Kidney capillary endothelial cell (primary cell): Measurements from ENCODE around the gene CHST4.
"Not testable (repeated sequence)": the region's sequence is repeated elsewhere in the genome, so short reads cannot be mapped to it uniquely, and the experiment has no call there.

Source experiments
- DNase-seq: peaks from one replicate; pipeline ENCODE4 v3.0.0-alpha.2; 2018; ENCODE audit warnings: low spot score

CHST4 gene

DNA sequence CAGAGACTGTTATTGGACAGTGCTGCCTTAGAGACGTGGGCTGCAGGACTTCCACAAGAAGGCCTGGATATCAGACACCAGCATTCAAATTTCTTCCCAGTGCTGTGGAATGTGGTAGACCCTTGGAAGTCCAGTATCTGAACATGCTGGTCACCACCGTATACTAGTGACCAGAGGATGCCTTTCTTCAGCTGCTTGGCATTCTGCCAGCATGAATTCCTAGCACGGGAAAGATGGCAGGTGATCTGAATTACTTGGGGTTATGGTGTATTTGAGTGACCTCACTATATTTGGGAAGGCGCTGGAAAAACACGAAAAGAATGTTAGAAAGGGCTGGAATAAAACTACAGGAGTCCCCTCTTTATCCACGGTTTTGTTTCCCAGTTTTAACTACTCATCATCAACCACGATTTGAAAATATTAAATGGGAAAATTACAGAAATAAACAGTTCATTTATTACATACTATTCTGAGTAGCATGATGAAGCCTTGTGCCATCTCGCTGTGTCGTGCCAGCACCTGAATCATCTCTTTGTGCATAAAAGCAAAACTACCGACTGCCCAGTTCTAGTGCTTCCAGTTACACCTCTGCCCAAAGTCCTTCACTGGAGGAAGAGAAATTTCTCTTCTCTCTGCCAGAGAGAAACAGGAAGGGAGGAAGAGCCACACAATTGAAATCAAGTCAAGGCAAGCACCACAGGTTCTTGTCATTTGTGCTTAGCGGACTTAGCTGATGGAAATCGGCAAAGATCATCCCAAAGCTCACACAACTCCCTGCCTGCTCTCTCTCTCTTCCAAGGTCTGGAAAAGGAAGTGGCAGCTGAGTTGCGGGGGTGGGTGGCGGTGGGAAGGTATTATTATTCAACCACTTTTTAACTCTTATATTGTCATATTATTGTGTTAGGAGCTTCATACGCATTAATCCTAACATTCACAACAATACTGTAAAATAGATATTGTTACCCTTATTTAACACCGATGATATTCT lies 1.4 kb upstream of the CHST4 start:
- no peak for DNase-seq

GRCh38 chr16:71528257-71528656 lies 2.0 kb downstream of the CHST4 start:
- no peak for DNase-seq

- no peak for DNase-seq
Observed at GRCh38 chr16:71528863-71529262, 2.6 kb downstream of the CHST4 start.

DNA sequence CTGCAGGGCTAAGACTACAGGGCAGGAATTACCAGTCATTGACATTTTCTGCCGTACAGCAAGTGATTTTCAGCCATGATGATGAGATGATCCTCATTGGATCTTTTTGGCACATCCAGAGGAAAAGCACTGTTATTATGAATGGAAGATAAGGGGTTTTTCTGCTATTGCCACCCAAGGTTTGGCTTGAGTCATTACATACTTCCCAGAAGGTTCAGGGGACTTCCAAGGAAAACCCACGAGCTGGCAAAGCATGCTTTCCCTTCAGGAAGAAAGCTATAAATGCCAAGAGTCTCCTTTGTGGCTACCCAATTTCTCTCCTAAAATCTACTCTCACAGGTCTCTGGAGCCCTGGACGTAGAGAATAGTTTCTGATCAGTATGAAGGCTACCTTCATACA lies 6.1 kb downstream of the CHST4 start:
- no peak for DNase-seq

GRCh38 chr16:71536752-71537499 lies 10.7 kb downstream of the CHST4 start:
- DNase-seq: no peak

DNA sequence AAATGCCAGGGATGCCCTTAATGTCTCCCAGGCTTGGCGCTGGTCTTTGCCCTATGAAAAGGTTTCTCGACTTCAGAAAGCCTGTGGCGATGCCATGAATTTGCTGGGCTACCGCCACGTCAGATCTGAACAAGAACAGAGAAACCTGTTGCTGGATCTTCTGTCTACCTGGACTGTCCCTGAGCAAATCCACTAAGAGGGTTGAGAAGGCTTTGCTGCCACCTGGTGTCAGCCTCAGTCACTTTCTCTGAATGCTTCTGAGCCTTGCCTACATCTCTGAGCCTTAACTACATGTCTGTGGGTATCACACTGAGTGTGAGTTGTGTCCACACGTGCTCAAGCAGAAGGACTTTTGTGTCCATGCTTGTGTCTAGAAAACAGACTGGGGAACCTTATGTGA lies 11.4 kb downstream of the CHST4 start:
- DNase-seq: peak; percentile 21

DNA sequence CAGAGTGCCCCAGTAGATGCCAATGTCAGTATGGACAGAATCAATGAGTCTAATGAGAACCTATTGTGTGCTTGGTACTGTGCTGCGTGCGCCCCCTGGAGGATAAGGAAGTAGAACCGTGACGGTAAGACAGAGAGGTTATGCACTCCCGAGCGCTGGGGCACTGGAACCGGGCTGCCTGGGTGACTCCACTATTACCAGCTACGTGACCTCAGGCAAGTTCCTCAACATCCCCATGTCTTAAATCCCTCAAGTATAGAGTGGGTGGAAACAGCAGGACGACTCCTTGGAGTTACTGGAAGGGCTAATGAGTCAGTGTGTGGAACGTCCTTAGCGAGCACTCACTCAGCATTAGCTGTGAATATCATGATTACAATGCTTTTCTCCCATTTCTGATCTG lies 16.2 kb downstream of the CHST4 start:
- DNase-seq: peak; percentile 16

- DNase-seq: no peak
Observed at GRCh38 chr16:71547168-71547567, 20.9 kb downstream of the CHST4 start.

GRCh38 chr16:71552698-71553503 lies 26.7 kb downstream of the CHST4 start:
- DNase-seq: no peak

- DNase-seq: no peak
Observed at GRCh38 chr16:71555230-71555891, 29.1 kb downstream of the CHST4 start.

DNA sequence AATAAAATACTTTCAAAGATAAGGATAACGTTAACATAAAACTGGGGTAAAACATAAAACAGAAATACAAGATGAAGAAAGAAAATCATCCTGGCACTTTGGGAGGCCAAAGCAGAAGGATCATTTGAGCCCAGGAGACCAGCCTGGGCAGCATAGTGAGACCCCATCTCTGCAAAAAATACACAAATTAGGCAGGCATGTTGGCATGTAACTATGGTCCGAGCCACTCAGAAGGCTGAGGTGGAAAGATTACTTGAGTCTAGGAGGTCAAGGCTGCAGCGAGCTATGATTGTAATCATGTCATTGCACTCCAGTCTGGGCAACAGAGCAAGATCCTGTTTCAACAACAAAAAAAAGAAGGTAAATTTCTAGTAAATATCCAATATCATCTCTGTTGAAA lies 31.1 kb downstream of the CHST4 start:
- no peak for DNase-seq

GRCh38 chr16:71557954-71558582 lies 31.8 kb downstream of the CHST4 start:
- no peak for DNase-seq

GRCh38 chr16:71559855-71560254 lies 33.6 kb downstream of the CHST4 start:
- DNase-seq: no peak

DNA sequence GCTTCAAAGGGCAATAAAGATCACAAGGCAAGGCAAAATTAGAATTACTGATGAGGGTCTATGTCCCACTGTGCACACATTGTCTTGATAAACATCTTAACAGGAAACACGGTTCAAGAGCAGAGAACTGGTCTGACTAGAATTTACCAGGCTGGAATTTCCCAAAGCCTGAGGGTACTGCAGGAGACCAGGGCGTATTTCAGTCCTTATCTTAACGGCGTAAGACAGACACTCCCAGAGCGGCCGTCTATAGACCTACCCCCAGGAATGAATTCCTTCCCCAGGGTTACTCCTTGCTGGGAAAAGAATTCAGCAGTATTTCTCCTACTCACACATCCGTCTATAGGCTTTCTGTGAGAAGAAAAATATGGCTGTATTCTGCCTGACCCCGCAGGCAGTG lies 35.7 kb downstream of the CHST4 start:
- DNase-seq: not testable (repeated sequence)

DNA sequence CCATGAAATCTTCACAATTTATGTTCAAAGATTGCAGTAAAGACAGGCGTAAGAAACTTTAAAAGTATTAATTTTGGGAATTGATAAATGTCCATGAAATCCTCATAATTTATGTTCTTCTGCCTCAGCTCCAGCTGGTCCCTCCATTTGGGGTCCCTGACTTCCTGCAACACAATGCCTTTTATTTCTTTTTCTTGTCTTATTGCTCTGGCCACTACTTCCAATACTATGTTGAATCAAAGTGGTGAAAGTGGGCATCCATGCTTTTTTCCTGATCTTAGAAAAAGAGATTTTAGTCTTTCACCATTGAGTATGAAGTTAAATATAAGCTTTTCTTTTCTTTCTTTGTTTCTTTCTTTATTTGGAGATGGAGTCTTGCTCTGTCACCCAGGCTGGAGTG lies 36.3 kb downstream of the CHST4 start:
- no peak for DNase-seq

- no peak for DNase-seq
Observed at GRCh38 chr16:71564335-71564967, 38.2 kb downstream of the CHST4 start.

DNA sequence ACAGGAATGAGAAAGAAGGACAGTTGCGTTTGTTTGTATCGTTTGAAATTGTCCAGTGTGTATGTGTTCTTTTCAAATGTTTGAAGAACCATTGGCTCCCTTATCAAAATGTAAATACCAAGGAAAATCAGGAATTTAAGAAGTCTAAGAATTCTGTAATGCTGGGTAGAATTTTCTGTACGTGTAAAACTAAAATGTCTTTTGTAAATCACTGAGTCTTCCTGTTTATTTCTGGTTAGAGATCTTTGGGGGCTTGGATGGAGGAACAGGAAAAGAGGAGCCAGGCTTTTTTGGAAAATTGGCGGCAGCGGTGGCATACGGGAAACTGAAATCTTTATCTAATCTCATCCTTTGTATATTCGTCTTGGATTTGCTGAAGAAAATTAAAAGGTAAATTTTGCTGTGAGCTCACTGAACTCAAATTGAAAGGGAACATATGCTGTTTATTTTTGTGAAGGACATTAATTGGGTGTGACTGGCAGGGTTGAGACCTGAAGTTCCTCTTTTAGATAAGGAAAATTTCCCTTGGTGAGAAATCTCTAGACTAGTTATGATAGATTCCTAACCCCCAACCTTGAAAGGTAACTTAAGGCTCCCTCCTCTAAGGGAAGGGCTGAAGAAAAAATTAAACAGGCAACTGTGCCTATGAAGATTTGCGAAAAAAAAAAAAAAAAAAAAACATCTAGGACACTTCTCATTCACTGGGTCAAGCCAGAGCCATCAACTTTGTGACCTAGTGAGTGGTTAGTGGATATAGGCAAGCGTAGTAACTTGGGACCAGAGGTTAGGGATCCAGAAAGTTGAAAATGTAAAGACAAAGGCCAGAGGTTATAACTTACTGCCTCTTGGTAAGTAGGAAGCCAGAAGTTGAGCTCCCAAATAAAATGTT lies 39.8 kb downstream of the CHST4 start:
- DNase-seq: no peak

GRCh38 chr16:71567931-71568330 lies 41.7 kb downstream of the CHST4 start:
- DNase-seq: no peak

DNA sequence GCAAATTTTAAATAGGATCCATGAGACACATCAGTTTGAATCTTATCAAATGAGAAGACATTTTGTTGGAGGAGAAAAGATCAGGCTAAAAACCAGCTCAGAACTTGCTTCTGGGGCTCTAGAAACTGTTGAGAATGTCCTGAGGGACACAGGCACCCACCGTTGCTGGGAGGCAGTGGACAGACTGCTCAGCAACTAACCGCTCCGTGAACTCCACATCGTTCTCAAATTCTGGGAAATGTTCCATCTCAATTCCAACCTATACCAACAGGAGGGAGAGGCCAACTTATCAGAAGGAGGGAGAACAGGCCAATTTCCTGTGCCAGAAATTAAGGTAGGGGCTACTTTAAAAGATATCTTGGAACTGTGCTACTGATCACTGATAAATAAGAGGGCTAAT lies 42.3 kb downstream of the CHST4 start:
- no peak for DNase-seq

DNA sequence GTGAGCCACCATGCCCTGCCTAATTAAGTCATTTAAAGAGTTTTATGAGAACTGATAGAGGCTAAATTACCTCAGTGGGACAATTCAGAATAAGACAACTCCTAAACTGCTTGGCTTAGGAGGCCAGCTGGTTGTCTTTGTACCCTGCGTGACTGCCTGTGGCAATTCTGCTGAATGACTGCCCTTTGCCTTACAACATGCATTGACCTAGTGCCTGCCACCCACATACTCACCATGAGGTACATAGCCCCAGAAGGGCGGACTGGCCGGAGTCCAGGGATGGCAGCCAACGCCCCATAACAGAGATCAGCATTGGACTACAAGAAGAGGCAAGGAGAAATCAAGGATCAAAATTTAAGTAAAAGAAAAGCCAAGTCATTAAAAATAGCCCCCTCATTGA lies 43.4 kb downstream of the CHST4 start:
- no peak for DNase-seq
